Measurements from ENCODE around the gene MRGPRD. TPM values are rescaled to one million over a fixed set of nuclear protein-coding genes. Genes with fewer than 3 reads are reported as not detected.

MRGPRD gene
- total RNA-seq, 1 experiment from 2014 or later = not detected

DNA sequence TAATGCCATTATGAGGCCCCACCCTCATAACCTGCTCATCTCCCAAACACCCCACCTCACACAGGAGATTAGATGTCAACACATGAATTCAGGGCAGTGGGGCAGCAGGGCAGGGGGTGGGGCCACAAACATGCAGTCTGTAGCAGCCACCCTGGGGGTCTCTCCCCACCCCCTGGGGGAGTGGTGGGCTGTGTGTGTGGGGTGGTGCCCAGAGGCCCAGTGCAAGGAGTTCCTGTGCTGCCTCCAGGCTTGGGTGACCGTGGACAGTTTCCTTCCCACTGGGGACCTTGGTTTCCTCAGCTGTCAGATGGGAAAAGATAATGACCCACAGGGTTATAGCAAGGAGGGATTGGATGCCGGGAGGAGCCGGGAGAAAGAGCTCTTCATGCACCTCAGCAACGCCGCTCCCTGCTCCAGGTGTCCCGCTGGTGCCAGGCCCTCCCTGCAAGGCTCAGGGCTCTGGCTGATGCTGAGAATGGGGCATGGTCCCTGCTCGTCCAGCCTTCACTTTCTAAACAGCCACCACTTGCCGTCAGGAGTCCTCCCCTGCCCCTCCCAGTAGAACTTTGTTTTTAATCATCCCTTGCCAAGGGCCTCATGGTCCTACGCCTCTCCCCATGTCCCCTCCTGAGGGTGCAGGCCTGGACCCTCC is 34.2 kb upstream of the MRGPRD start (continued):
- TF ChIP-seq ZNF274 (IDR thresholded peaks at IDR 0.05; ENCODE audit: low read depth, low read length) = no peak

DNA sequence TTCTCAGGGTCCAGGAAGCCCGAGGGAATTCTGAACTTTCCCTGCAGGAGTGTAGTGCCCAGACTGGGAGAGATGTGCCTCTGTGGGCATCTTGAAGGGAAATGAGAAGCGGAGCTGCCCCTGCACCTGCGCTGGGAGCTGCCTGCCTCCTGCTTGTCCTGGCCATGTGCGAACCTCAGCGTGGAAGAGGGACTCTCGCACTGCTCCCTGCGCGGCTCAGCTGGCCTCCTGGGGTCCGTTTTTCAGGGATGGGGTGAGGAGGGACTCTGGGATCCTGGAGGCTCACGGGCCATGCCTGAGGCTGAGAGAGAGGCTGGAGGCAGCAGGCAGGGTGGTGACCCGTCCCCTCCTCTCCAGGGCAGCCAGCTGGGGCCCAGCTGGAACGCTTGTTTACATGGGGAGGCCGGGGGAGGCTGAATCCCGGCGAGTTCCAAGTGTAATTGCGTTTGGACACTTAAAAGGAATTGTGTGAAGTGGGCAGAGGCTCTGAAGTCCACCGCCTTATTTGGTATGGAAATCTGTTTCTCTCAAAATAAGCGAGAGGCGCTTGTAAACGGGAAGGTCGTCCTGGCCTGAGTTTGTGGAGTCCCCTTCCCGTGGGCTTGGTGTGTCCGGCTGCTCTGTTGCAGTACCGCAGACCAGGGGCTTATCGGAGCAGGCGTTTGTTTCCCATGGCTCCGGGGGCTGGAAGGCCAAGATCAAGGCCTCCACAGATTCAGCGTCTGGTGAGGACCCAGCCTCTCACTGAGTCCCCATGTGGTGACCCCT is 33.5 kb upstream of the MRGPRD start:
- ATAC-seq (no peak), DNase-seq (ENCODE audit: low read depth, low spot score) (no peak)
- Histone ChIP-seq H3K4me3 (replicated peaks in 1 of 2; ENCODE audit: low read depth in 1 of 2, low read length in 2 of 2) (no peak overlapping the region), H3K36me3 (ENCODE audit: control insufficient read depth in 1 of 2, insufficient read depth in 2 of 2, low read length in 2 of 2) (no peaks in the 10 kb centered on the region), H3K9ac (ENCODE audit: low read length) (no peak overlapping the region), H4K20me1 (ENCODE audit: insufficient read depth) (no peaks in the 10 kb centered on the region), H3K79me2 (ENCODE audit: insufficient read depth, low read length) (no peaks in the 10 kb centered on the region), H3K9me3 (ENCODE audit: control insufficient read depth in 1 of 2, insufficient read depth in 1 of 2, low read depth in 1 of 2, low read length in 2 of 2) (no peaks in the 10 kb centered on the region), H3K4me2 (ENCODE audit: low read length) (no peak overlapping the region), H3K27me3 (ENCODE audit: insufficient read depth, low read length) (no peaks in the 10 kb centered on the region), H3K27ac (ENCODE audit: low read depth, low read length) (no peak overlapping the region), H3K4me1 (ENCODE audit: control insufficient read depth in 1 of 2, insufficient read depth in 2 of 2, low read length in 2 of 2) (peaks cover 22 to 26% of the 10 kb centered on the region in 2 experiments), H2AFZ (ENCODE audit: low read depth, low read length, poor library complexity, severe bottlenecking) (no peak overlapping the region), H3K9me2 (ENCODE audit: insufficient read depth) (no peaks in the 10 kb centered on the region)
- TF ChIP-seq EZH2phosphoT487 (IDR thresholded peaks at IDR 0.05; ENCODE audit: borderline replicate concordance) (no peak), EGR1 (IDR thresholded peaks at IDR 0.05; ENCODE audit: low read depth) (no peak), RAD21 (IDR thresholded peaks at IDR 0.05; ENCODE audit: low read depth) (no peak), POLR2AphosphoS5 (IDR thresholded peaks at IDR 0.05; ENCODE audit: low read depth, low read length) (no peak), SIN3A (IDR thresholded peaks at IDR 0.05; ENCODE audit: low read depth) (no peak), ZNF274 (IDR thresholded peaks at IDR 0.05; ENCODE audit: low read depth, low read length) (no peak), TCF7L2 (IDR thresholded peaks at IDR 0.05; ENCODE audit: borderline replicate concordance, extremely low read depth, insufficient read depth, insufficient read length) (no peak), SP1 (IDR thresholded peaks at IDR 0.05; ENCODE audit: low read depth) (no peak), POLR2A (IDR thresholded peaks at IDR 0.05; ENCODE audit: borderline replicate concordance, extremely low read depth, insufficient read depth, insufficient read length) (no peak)
- TF ChIP-seq, protein P1, sequence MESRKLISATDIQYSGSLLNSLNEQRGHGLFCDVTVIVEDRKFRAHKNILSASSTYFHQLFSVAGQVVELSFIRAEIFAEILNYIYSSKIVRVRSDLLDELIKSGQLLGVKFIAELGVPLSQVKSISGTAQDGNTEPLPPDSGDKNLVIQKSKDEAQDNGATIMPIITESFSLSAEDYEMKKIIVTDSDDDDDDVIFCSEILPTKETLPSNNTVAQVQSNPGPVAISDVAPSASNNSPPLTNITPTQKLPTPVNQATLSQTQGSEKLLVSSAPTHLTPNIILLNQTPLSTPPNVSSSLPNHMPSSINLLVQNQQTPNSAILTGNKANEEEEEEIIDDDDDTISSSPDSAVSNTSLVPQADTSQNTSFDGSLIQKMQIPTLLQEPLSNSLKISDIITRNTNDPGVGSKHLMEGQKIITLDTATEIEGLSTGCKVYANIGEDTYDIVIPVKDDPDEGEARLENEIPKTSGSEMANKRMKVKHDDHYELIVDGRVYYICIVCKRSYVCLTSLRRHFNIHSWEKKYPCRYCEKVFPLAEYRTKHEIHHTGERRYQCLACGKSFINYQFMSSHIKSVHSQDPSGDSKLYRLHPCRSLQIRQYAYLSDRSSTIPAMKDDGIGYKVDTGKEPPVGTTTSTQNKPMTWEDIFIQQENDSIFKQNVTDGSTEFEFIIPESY (IDR thresholded peaks at IDR 0.05; ENCODE audit: extremely low read depth, insufficient replicate concordance, low read length) = no peak
- TF ChIP-seq, protein P2, sequence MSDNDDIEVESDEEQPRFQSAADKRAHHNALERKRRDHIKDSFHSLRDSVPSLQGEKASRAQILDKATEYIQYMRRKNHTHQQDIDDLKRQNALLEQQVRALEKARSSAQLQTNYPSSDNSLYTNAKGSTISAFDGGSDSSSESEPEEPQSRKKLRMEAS (IDR thresholded peaks at IDR 0.05) = no peak
- CTCF ChIA-PET = no interaction called here
- intact Hi-C loops (cut with micrococcal nuclease) = no loop called here
- BruUV-seq (replicated peaks) = no TSS peak
- POLR2A ChIA-PET = no interaction called here
- RAD21 ChIA-PET (ENCODE audit: low non-redundant PET in 1 of 2, low total read pairs in 2 of 2, uncharacterized antibody in 2 of 2, unreplicated experiment in 2 of 2) = no interaction called here

All from HCT116 (cell line).